ENCODE results near the gene CNTNAP2.

DNA sequence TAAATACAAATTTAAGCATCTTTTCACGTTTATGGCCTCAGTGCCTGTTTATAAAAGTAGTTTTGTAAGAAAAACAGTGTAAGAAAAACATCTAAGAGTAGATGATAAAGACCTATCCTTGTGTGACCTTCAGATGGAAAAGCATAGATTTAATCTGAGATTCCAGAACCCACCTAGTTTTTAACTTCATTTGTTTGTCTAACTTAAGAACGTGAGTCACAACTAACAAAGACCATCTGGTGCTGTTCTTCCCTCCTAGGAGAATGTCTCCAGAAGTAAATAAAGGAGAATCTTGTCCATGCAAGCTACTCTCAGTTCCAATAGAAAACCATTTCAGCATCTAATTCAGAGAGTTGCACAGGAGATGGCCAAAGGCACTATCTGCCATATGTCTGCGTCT lies 2208.6 kb downstream of the CNTNAP2 start:
- no peak for TF ChIP-seq ZNF101 (CRISPR knock-in tag; IDR thresholded peaks at IDR 0.05; ENCODE audit: borderline replicate concordance, low read depth)
- no peak for TF ChIP-seq EP300 (IDR thresholded peaks at IDR 0.05; ENCODE audit: low read depth in 2 of 2, low read length in 2 of 2)
- TF ChIP-seq EP300 (CRISPR knock-in tag; IDR thresholded peaks at IDR 0.05; ENCODE audit: borderline replicate concordance): no peak
- no peak for TF ChIP-seq CBX5 (CRISPR knock-in tag; IDR thresholded peaks at IDR 0.05; ENCODE audit: borderline replicate concordance)
